SK-N-SH treated with all-trans-retinoic acid at 6 μM for 48 hours (cell line): ENCODE measurements around the gene UNCX.

Experiments used
- ATAC-seq: fragments of 200-7000 bp; cut with Tn5 transposase; 3 replicates; pipeline ENCODE4 v1.9.1; 2020; ENCODE audit warnings: mild to moderate bottlenecking, moderate library complexity
- BACH2 ChIP-seq: fragments of 250-450 bp; sonication (Bioruptor Pico); IDR thresholded peaks from 2 replicates; pipeline ENCODE4 v1.9.0; 2021; ENCODE audit warnings: mild to moderate bottlenecking, borderline replicate concordance
- CREB5 ChIP-seq: fragments of 250-450 bp; sonication (Bioruptor Pico); IDR thresholded peaks from 2 replicates; pipeline ENCODE4 v1.5.1; 2020; ENCODE audit warnings: low read depth, mild to moderate bottlenecking, moderate library complexity
- CSDC2 ChIP-seq: fragments of 250-450 bp; sonication (Bioruptor Pico); IDR thresholded peaks from 2 replicates; pipeline ENCODE4 v1.5.0; 2020; ENCODE audit warnings: mild to moderate bottlenecking, moderate library complexity
- CSRNP3 ChIP-seq: fragments of 250-450 bp; sonication (Bioruptor Pico); IDR thresholded peaks from 2 replicates; pipeline ENCODE4 v1.5.1; 2021; ENCODE audit warnings: mild to moderate bottlenecking, moderate library complexity
- ESRRG ChIP-seq: fragments of 250-450 bp; sonication (Bioruptor Pico); IDR thresholded peaks from 2 replicates; pipeline ENCODE4 v1.6.1; 2021; ENCODE audit warnings: mild to moderate bottlenecking
- GLIS3 ChIP-seq: fragments of 250-450 bp; sonication (Bioruptor Pico); IDR thresholded peaks from 2 replicates; pipeline ENCODE4 v1.5.0; 2020; ENCODE audit warnings: mild to moderate bottlenecking, moderate library complexity
- ISL1 ChIP-seq: fragments of 250-450 bp; sonication (Bioruptor Pico); IDR thresholded peaks from 2 replicates; pipeline ENCODE4 v2.1.2; 2022; ENCODE audit warnings: mild to moderate bottlenecking, moderate library complexity
- PATZ1 ChIP-seq: fragments of 250-450 bp; sonication (Bioruptor Pico); IDR thresholded peaks from 2 replicates; pipeline ENCODE4 v1.8.0; 2020; ENCODE audit warnings: mild to moderate bottlenecking, moderate library complexity, borderline replicate concordance
- POU6F1 ChIP-seq: fragments of 250-450 bp; sonication (Bioruptor Pico); IDR thresholded peaks from 2 replicates; pipeline ENCODE4 v1.8.0; 2021; ENCODE audit warnings: low read depth, mild to moderate bottlenecking, moderate library complexity, borderline replicate concordance
- PPARA ChIP-seq: fragments of 250-450 bp; sonication (Bioruptor Pico); IDR thresholded peaks from 2 replicates; pipeline ENCODE4 v1.5.0; 2020; ENCODE audit warnings: mild to moderate bottlenecking, borderline replicate concordance
- RARB ChIP-seq: fragments of 250-450 bp; sonication (Bioruptor Pico); IDR thresholded peaks from 2 replicates; pipeline ENCODE4 v1.8.0; 2021; ENCODE audit warnings: mild to moderate bottlenecking, moderate library complexity
- SNAI2 ChIP-seq: fragments of 250-450 bp; sonication (Bioruptor Pico); IDR thresholded peaks from 2 replicates; pipeline ENCODE4 v1.5.0; 2020; ENCODE audit warnings: mild to moderate bottlenecking, moderate library complexity
- TCF4 ChIP-seq: fragments of 250-450 bp; sonication (Bioruptor Pico); IDR thresholded peaks from 2 replicates; pipeline ENCODE4 v1.8.0; 2021; ENCODE audit warnings: mild to moderate bottlenecking, moderate library complexity, borderline replicate concordance
- TOX ChIP-seq: fragments of 250-450 bp; sonication (Bioruptor Pico); IDR thresholded peaks from 2 replicates; pipeline ENCODE4 v1.8.0; 2021; ENCODE audit warnings: mild to moderate bottlenecking, moderate library complexity, borderline replicate concordance
- TSHZ2 ChIP-seq: fragments of 250-450 bp; sonication (Bioruptor Pico); IDR thresholded peaks from 2 replicates; pipeline ENCODE4 v1.5.0; 2020; ENCODE audit warnings: mild to moderate bottlenecking, moderate library complexity
- ZC3H10 ChIP-seq: fragments of 250-450 bp; sonication (Bioruptor Pico); IDR thresholded peaks from 2 replicates; pipeline ENCODE4 v1.5.1; 2021; ENCODE audit warnings: mild to moderate bottlenecking, moderate library complexity
- ZFP30 ChIP-seq: fragments of 450-650 bp; formaldehyde crosslinking; IDR thresholded peaks from 2 replicates; pipeline ENCODE4 v1.5.0; 2022; ENCODE audit warnings: mild to moderate bottlenecking, moderate library complexity
- ZNF565 ChIP-seq: fragments of 450-650 bp; formaldehyde crosslinking; conservative IDR thresholded peaks from 2 replicates; pipeline ENCODE4 v1.5.0; 2020; ENCODE audit warnings: low read depth, mild to moderate bottlenecking, moderate library complexity
- ZNF70 ChIP-seq: fragments of 450-650 bp; formaldehyde crosslinking; IDR thresholded peaks from 2 replicates; pipeline ENCODE4 v1.5.0; 2020; ENCODE audit warnings: mild to moderate bottlenecking, moderate library complexity
- ZNF8 ChIP-seq: fragments of 450-650 bp; formaldehyde crosslinking; IDR thresholded peaks from 2 replicates; pipeline ENCODE4 v1.5.0; 2020; ENCODE audit warnings: mild to moderate bottlenecking, moderate library complexity

The UNCX gene

GRCh38 chr7:1262441-1262840 lies 29.8 kb downstream of the UNCX start:
- ATAC-seq = no peak
- TF ChIP-seq ISL1 (CRISPR knock-in tag) (no peak), GLIS3 (no peak), ZFP30 (CRISPR knock-in tag) (no peak), POU6F1 (CRISPR knock-in tag) (no peak)

GRCh38 chr7:1263391-1263951 lies 30.8 kb downstream of the UNCX start:
- TF ChIP-seq PPARA (CRISPR knock-in tag) (no peak), ZFP30 (CRISPR knock-in tag) (no peak), CSDC2 (CRISPR knock-in tag) (no peak), ZNF70 (CRISPR knock-in tag) (no peak), TSHZ2 (CRISPR knock-in tag) (no peak), ZNF565 (no peak), BACH2 (no peak), TCF4 (CRISPR knock-in tag) (no peak)
- no peak for ATAC-seq

- no peak for ATAC-seq
- TF ChIP-seq CSDC2 (CRISPR knock-in tag) (no peak), TOX (CRISPR knock-in tag) (no peak), BACH2 (no peak), ISL1 (CRISPR knock-in tag) (no peak), TCF4 (CRISPR knock-in tag) (no peak), ZFP30 (CRISPR knock-in tag) (no peak), PATZ1 (CRISPR knock-in tag) (no peak), GLIS3 (no peak), TSHZ2 (CRISPR knock-in tag) (no peak), ZC3H10 (no peak), CREB5 (CRISPR knock-in tag) (no peak), CSRNP3 (CRISPR knock-in tag) (no peak), ZNF8 (CRISPR knock-in tag) (no peak), SNAI2 (CRISPR knock-in tag) (no peak), PPARA (CRISPR knock-in tag) (no peak), RARB (CRISPR knock-in tag) (no peak), POU6F1 (CRISPR knock-in tag) (no peak), ESRRG (CRISPR knock-in tag) (no peak)
These were observed 31.9 kb downstream of the UNCX start for GRCh38 chr7:1264345-1265280.
